Nephron progenitor cell (in vitro differentiated cells): Measurements from ENCODE around the gene PRPF4.
A peak's percentile ranks its signal among the peaks of the same experiment; 100 is the strongest.

ENCODE experiments used
- DNase-seq: peaks from one replicate; pipeline ENCODE4 v3.0.0; 2021
- H3K27ac Mint-ChIP-seq: 2 replicates; pipeline ENCODE4 v1.8.0; 2021; ENCODE audit warnings: mild to moderate bottlenecking, moderate library complexity, mixed read lengths
- H3K27me3 Mint-ChIP-seq: 2 replicates; pipeline ENCODE4 v1.8.0; 2021; ENCODE audit warnings: mild to moderate bottlenecking, low read depth, mixed read lengths; ENCODE audit not compliant: poor library complexity
- H3K36me3 Mint-ChIP-seq: 2 replicates; pipeline ENCODE4 v1.8.0; 2021; ENCODE audit warnings: low read depth, mixed read lengths
- H3K4me1 Mint-ChIP-seq: 2 replicates; pipeline ENCODE4 v1.8.0; 2021; ENCODE audit warnings: mixed read lengths
- H3K4me3 Mint-ChIP-seq: 2 replicates; pipeline ENCODE4 v1.8.0; 2021; ENCODE audit warnings: mild to moderate bottlenecking, moderate library complexity, mixed read lengths
- H3K9me3 Mint-ChIP-seq: 2 replicates; pipeline ENCODE4 v1.8.0; 2021; ENCODE audit warnings: mild to moderate bottlenecking, moderate library complexity, mixed read lengths
- TF ChIP-seq, protein P1 (sequence below): fragments of 200-600 bp; sonication (generic); IDR thresholded peaks from 2 replicates; pipeline ENCODE4 v1.5.0; 2021; ENCODE audit warnings: antibody characterized with exemption

Gene PRPF4

DNA sequence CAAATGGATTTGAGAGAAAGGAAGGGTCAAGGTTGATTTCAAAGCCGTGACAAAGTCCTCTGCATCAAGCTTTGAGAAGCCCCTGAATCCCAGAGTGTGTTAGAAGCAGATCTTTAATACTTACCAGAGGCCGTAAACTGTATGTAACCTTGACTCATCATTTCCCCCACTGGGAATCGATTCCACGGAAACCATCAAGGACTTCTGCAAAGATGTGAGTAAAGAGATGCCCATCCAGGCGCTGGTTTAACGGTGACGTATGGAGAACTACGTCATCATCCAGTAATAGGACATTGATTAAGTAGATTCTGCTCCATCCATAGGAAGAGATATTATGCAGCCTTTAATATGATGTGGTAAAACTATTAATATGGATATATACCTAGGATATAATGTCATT lies 26.1 kb downstream of the PRPF4 start:
- Mint-ChIP-seq H3K27me3 (peaks cover 13% of the 10 kb centered on the region), H3K27ac (no peak overlapping the region), H3K36me3 (no peaks in the 10 kb centered on the region), H3K4me3 (no peak overlapping the region), H3K4me1 (peaks cover 59% of the 10 kb centered on the region), H3K9me3 (no peaks in the 10 kb centered on the region)
- TF ChIP-seq, protein P1, sequence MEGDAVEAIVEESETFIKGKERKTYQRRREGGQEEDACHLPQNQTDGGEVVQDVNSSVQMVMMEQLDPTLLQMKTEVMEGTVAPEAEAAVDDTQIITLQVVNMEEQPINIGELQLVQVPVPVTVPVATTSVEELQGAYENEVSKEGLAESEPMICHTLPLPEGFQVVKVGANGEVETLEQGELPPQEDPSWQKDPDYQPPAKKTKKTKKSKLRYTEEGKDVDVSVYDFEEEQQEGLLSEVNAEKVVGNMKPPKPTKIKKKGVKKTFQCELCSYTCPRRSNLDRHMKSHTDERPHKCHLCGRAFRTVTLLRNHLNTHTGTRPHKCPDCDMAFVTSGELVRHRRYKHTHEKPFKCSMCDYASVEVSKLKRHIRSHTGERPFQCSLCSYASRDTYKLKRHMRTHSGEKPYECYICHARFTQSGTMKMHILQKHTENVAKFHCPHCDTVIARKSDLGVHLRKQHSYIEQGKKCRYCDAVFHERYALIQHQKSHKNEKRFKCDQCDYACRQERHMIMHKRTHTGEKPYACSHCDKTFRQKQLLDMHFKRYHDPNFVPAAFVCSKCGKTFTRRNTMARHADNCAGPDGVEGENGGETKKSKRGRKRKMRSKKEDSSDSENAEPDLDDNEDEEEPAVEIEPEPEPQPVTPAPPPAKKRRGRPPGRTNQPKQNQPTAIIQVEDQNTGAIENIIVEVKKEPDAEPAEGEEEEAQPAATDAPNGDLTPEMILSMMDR: no peak
- DNase-seq: no peak

DNA sequence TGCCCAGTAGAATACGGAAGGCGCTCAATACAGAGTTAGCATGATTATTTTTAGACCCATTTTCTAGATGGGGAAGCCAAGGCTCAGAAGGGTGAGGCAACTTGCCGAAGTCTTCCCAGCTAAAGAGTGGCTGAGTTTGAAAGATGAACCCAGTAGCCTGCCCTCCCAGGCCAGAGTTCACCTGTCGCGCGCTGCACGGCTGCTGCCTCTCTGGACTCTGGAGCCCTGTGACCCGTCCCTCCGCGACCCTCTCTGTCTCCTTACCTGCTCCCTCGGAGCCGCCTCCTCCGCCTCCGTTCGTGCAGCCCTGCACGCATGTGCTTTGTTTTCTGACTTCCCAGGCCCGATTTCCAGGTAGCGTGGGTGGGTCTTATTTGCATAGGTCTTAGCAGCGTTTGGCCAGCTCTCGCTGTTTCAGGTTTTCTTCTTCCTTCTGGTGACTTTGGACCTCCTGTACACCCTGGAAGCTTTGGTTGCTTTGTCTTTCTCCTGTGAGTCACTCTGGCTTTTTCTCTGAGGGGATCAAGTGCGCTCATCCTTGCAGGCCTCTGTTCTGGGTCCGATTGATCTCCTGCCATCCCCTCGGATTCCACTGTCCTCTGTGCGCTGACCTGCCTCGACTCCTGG lies 27.4 kb downstream of the PRPF4 start, which contains the start of gene RNF183:
Gene RNF183 (minus strand): TSS at position 585 of the 627 bp plus-strand sequence. CDS start 5,192 bp downstream, outside the sequence.
- no peaks in the 10 kb centered on the region for H3K9me3 Mint-ChIP-seq
- peak within 1 kb of the TSS; percentile 96 for H3K27ac Mint-ChIP-seq
- TF ChIP-seq, protein P1: no peak
- H3K4me1 Mint-ChIP-seq: peaks cover 60% of the 10 kb centered on the region
- DNase-seq: peak; percentile 26
- peaks cover 10% of the 10 kb centered on the region for H3K27me3 Mint-ChIP-seq
- H3K36me3 Mint-ChIP-seq: no peaks in the 10 kb centered on the region
- H3K4me3 Mint-ChIP-seq: peak within 1 kb of the TSS; percentile 8

DNA sequence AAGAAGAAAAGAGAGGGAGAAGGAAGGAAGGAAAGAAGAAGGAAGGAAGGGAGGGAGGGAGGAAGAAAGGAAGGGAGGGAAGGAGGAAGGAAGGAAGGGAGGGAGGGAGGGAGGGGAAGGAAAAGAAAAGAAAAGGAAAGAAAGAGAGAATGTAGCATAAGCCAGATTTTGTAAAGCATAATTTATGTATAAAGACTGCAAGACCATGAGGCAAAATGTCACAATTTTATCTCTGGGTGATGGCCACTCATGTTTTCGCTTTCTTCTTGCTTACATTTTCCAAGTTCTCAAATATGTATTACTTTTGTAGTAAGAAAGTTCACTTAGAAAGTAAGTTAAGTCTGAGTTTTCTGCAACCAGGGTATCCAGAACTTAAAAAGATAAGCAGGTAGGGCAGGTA lies 31.1 kb downstream of the PRPF4 start:
- DNase-seq: no peak
- H3K36me3 Mint-ChIP-seq: no peaks in the 10 kb centered on the region
- TF ChIP-seq, protein P1: no peak
- H3K27ac Mint-ChIP-seq: no peak overlapping the region
- H3K4me1 Mint-ChIP-seq: peaks cover 56% of the 10 kb centered on the region
- H3K4me3 Mint-ChIP-seq: no peak overlapping the region
- peaks cover 6% of the 10 kb centered on the region for H3K27me3 Mint-ChIP-seq
- no peaks in the 10 kb centered on the region for H3K9me3 Mint-ChIP-seq

DNA sequence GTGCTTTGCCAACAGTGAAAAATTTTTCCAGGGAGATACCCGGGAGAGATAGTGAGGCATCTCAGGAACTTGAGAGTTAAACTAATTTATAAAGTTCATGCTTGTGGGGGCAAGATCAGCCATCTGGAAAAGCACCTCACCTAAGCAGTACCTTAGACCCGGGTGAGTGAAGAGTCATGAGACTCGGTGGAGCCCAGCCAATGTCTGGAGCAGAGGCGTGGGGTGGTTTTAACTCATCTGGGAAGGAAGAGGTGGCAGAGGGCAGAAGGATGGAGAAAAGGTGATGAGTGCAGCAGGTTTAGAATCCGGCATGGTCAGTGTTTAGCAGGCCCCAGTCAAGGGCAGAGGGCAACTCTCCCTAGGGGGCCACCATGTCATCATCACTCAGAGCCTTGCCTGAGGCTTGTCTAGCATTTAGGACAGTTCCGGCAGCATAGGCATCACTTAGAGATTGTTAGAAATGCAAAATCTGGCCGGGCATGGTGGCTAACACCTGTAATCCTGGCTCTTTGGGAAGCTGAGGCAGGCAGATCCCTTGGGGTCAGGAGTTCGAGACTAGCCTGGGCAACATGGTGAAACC lies 32.0 kb downstream of the PRPF4 start:
- TF ChIP-seq, protein P1: no peak
- Mint-ChIP-seq H3K27me3 (peaks cover 6% of the 10 kb centered on the region), H3K27ac (no peak overlapping the region), H3K4me1 (peaks cover 47% of the 10 kb centered on the region), H3K9me3 (no peaks in the 10 kb centered on the region), H3K36me3 (no peaks in the 10 kb centered on the region), H3K4me3 (no peak overlapping the region)
- DNase-seq: peak; percentile 36

DNA sequence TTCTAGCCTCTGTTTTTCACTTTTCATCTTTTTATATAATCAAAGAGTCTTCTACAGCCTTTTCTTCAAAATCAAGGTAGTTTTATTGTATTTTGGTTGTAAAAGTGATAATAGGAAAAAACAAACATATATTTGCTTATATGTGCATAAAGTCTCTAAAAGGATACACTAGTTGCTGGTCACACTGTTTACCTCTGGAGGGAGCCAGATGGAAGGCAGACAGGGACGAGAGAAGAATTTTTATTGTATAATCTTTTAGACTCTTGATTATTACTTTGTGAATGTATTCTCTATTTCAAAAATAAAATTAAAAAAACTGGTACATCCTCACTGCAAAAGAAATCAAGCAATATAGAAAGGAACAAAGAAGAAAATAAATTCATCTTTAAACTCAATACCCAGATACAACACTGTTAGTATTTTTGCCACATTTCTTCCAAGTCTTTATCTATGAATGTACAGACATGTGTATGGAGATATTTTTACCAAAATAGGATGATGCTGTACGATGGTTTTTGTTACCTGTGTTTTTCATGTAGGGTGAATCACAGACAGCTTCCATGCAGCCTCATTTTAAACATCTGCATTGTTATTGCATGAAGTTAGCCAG lies 33.9 kb downstream of the PRPF4 start:
- Mint-ChIP-seq H3K27me3 (peaks cover 6% of the 10 kb centered on the region), H3K36me3 (no peaks in the 10 kb centered on the region), H3K27ac (no peak overlapping the region), H3K4me1 (peaks cover 30% of the 10 kb centered on the region), H3K9me3 (no peaks in the 10 kb centered on the region), H3K4me3 (no peak overlapping the region)
- no peak for DNase-seq
- TF ChIP-seq, protein P1: peak; percentile 60
